Pancreas (tissue), 10 donors: ENCODE measurements around the gene TPSG1. TPM values are rescaled to one million over a fixed set of nuclear protein-coding genes. Genes with fewer than 3 reads are reported as not detected.

Experiments
- ATAC-seq, 4 donors: fragments of 200-7000 bp; cut with Tn5 transposase; one replicate each; pipeline versions ENCODE4 v1.8.0 to v1.9.1; 2020; ENCODE audit warnings: mild to moderate bottlenecking in 4 of 4, moderate library complexity in 4 of 4
- DNase-seq, 6 donors: peaks; one replicate each; pipeline ENCODE4 v3.0.0-alpha.2; 2020
- FAIRE-seq: peaks from 2 replicates; lab custom pipeline; 2012; peaks lifted over from hg19 to GRCh38; lab: Jason Lieb, UNC
- H3K27ac ChIP-seq, 4 donors: fragments of 200-600 bp; sonication (generic); 1 replicate in 3 of 4; 2 replicates in 1 of 4; pipeline versions ENCODE4 v1.5.0 to v1.8.0; 2020
- H3K27me3 ChIP-seq, 4 donors: fragments of 200-600 bp; one replicate each; pipeline ENCODE4 v1.8.0; 2021
- H3K36me3 ChIP-seq, 3 donors: fragments of 200-600 bp; sonication (generic) in 1 of 3; one replicate each; pipeline versions ENCODE4 v1.5.0 to v1.8.0; 2020 to 2021
- H3K4me1 ChIP-seq, 3 donors: fragments of 200-600 bp; one replicate each; pipeline ENCODE4 v1.8.0; 2021
- H3K4me3 ChIP-seq, 4 donors: fragments of 200-600 bp; sonication (generic) in 2 of 4; one replicate each; pipeline versions ENCODE4 v1.5.0 to v1.8.0; 2020 to 2021
- H3K9me3 ChIP-seq, 4 donors: fragments of 200-600 bp; one replicate each; pipeline ENCODE4 v1.8.0; 2021
- CTCF ChIP-seq, 4 donors: fragments of 200-600 bp; sonication (generic) in 3 of 4; IDR thresholded peaks; one replicate each; pipeline versions ENCODE4 v1.5.0 to v1.8.0; 2021; ENCODE audit warnings: antibody characterized with exemption in 4 of 4
- WGBS, 2 donors: extraction: QIAGEN DNeasy Blood & Tissue Kit; methylation state at CpG; one replicate each; pipeline ENCODE4 v1.1.7; 2013; 5-methylcytosine and 5-hydroxymethylcytosine counted together
- intact Hi-C, 3 donors: fragments of 100-400 bp; cut with DNase I; formaldehyde crosslinking; loops; one replicate each; pipeline versions ENCODE4 v1.11.1 to v1.14.2; 2022
- polyA plus RNA-seq, 2 donors: library from polyadenylated mRNA; stranded (reverse); fragments of 200-250 nt; gene quantifications; one replicate each; pipeline ENCODE4 v1.2.3, GENCODE V29; 2013
- total RNA-seq, 6 donors: library from RNA; stranded (reverse); fragmentation: NEBNext Ultra II Directional in 4 of 6; extraction: Animal tissue kit (Norgen Biotek cat#: 25700) in 4 of 6; gene quantifications; one replicate each; pipeline versions ENCODE4 v1.2.1 to v1.2.4, GENCODE V29; 2021 to 2023
- donor health status: healthy with polysubstance abuse.
- donor health status: DM: no; HTN: no; CAD: no; lungs with moderate emphysema.
- donor health status: DM: no; HTN: no; CAD: no.
- donor health status: control.
- donor health status: control.
- donor health status: Bipolar disorder and iron deficiency.
- donor health status: DM: yes; HTN: yes; CAD: no.
- donor health status: DM: no; HTN: no; CAD: no.
- donor health status: DM: no; HTN: no; CAD: no.
- donor health status: DM: yes; HTN: yes; CAD: no.

TPSG1 gene
- total and polyA plus RNA-seq, 8 donors: 0.12 to 0.26 TPM; not detected in 6

- Histone ChIP-seq H3K4me3 (no peak overlapping the region), H3K4me1 (no peaks in the 10 kb centered on the region), H3K27me3 (peaks cover 0 to 5% (median 0%) of the 10 kb centered on the region in 4 donors), H3K36me3 (no peaks in the 10 kb centered on the region), H3K27ac (no peak overlapping the region), H3K9me3 (no peaks in the 10 kb centered on the region)
- no peak for TF ChIP-seq CTCF (IDR thresholded peaks at IDR 0.05)
- WGBS, 2 donors: 53 to 58% methylated on average over 36 of the region's 36 CpGs
- FAIRE-seq: no peak
- intact Hi-C loops: no loop called here
- DNase-seq: peak in 2 of 6 donors; percentile 17 to 62
- no peak for ATAC-seq
Measured at GRCh38 chr16:1260101-1260680, 35.1 kb upstream of the TPSG1 start.

GRCh38 chr16:1259760-1260068 is 34.6 kb upstream of the TPSG1 start:
- WGBS, 2 donors: 10 to 17% methylated on average over 11 of the region's 11 CpGs
- ATAC-seq: no peak
- Histone ChIP-seq H3K27me3 (peaks cover 0 to 5% (median 0%) of the 10 kb centered on the region in 4 donors), H3K4me3 (no peak overlapping the region), H3K4me1 (no peaks in the 10 kb centered on the region), H3K36me3 (no peaks in the 10 kb centered on the region), H3K9me3 (no peaks in the 10 kb centered on the region), H3K27ac (no peak overlapping the region)
- intact Hi-C loops: no loop called here
- peak in 1 of 6 donors; percentile 59 for DNase-seq
- no peak for FAIRE-seq
- TF ChIP-seq CTCF (IDR thresholded peaks at IDR 0.05): no peak

GRCh38 chr16:1258906-1259759 is 34.1 kb upstream of the TPSG1 start:
- no peak overlapping the region for H3K27ac ChIP-seq
- no peak for TF ChIP-seq CTCF (IDR thresholded peaks at IDR 0.05)
- 8 to 11% methylated on average over 35 to 42 of the region's 42 CpGs for WGBS, 2 donors
- H3K4me3 ChIP-seq: peak overlapping the region in 1 of 4 donors; percentile 28
- no peaks in the 10 kb centered on the region for H3K36me3 ChIP-seq
- DNase-seq (peak in 3 of 6 donors; percentile 37 to 74 (median 72)), ATAC-seq (peak; percentile 32 to 49 (median 45)), FAIRE-seq (no peak)
- H3K4me1 ChIP-seq: no peaks in the 10 kb centered on the region
- no peaks in the 10 kb centered on the region for H3K9me3 ChIP-seq
- H3K27me3 ChIP-seq: peaks cover 0 to 5% (median 0%) of the 10 kb centered on the region in 4 donors
- intact Hi-C loops: no loop called here

- H3K27ac ChIP-seq: no peak overlapping the region
- intact Hi-C loops: no loop called here
- TF ChIP-seq CTCF (IDR thresholded peaks at IDR 0.05): no peak
- H3K36me3 ChIP-seq: no peaks in the 10 kb centered on the region
- peaks cover 0 to 5% (median 0%) of the 10 kb centered on the region in 4 donors for H3K27me3 ChIP-seq
- H3K4me3 ChIP-seq: no peak overlapping the region
- peak in 1 of 6 donors; percentile 78 for DNase-seq
- no peaks in the 10 kb centered on the region for H3K9me3 ChIP-seq
- ATAC-seq: peak in 1 of 4 donors; percentile 13
- H3K4me1 ChIP-seq: no peaks in the 10 kb centered on the region
- FAIRE-seq: no peak
- WGBS, 2 donors: 41 to 53% methylated on average over 12 of the region's 12 CpGs
Measured at GRCh38 chr16:1258225-1258600, 33.1 kb upstream of the TPSG1 start.
